A172 (cell line): ENCODE measurements around the gene TBX19. TPM values are rescaled to one million over a fixed set of nuclear protein-coding genes. Genes with fewer than 3 reads are reported as not detected.
A peak's percentile ranks its signal among the peaks of the same experiment; 100 is the strongest.

ENCODE experiments used
- DNase-seq: peaks from one replicate; pipeline ENCODE4 v3.0.0-alpha.2; 2015; ENCODE audit warnings: low spot score
- total RNA-seq: library from RNA; depleted of rRNA; stranded (reverse); fragments of >200 nt; shearing (Covaris generic); gene quantifications from 2 replicates; pipeline ENCODE4 v1.2.3, GENCODE V29; 2014

The TBX19 gene
- total RNA-seq, 1 experiment from 2014 or later, result 0.50 TPM

DNA sequence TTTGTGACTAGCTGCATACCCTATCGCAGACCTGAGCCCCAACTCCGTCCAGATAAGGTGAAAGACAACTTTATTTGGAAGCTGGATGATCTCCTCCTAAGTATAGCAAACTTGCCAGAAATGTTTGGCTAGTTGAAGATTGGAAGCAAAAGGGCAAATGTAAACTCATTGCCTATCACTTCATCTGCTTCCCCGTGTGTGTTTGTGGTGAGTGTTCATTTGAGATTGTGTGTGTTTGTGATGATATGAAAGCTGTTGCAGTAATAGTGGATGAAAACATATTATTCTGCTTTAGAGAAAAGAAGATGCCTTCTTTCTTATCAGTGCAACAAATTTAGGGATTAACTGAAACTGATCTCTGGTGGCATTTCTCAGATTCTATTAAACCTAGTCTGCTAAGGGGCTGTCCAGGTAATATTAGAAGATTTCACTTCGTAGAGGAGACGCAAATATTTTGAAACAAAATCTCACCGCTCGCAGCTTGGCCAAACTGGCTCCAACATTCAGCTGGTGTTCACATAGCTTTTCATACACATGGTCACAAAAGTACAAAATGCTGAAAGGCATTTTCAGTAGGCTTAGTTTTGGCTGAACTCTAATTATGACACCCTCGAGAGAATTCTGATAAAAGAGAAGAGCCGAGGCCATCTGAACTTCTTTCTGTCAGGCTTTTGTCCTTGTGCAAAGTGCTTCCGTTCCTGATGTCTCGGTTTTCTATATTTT is 1.1 kb downstream of the TBX19 start:
- DNase-seq, result no peak

DNA sequence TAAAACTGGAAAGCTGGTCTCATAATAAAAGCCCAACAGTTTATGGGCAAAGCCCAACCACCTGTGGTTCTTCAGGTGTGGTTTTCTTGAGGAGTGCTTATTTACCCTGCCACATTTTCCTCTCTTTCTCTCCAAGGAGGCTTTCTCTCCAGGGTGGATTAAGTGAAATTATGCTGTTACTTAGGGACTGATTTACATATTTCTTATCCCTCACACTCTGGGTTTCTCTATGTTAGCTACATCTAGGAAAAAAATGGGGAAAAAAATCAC is 4.8 kb downstream of the TBX19 start:
- no peak for DNase-seq

DNA sequence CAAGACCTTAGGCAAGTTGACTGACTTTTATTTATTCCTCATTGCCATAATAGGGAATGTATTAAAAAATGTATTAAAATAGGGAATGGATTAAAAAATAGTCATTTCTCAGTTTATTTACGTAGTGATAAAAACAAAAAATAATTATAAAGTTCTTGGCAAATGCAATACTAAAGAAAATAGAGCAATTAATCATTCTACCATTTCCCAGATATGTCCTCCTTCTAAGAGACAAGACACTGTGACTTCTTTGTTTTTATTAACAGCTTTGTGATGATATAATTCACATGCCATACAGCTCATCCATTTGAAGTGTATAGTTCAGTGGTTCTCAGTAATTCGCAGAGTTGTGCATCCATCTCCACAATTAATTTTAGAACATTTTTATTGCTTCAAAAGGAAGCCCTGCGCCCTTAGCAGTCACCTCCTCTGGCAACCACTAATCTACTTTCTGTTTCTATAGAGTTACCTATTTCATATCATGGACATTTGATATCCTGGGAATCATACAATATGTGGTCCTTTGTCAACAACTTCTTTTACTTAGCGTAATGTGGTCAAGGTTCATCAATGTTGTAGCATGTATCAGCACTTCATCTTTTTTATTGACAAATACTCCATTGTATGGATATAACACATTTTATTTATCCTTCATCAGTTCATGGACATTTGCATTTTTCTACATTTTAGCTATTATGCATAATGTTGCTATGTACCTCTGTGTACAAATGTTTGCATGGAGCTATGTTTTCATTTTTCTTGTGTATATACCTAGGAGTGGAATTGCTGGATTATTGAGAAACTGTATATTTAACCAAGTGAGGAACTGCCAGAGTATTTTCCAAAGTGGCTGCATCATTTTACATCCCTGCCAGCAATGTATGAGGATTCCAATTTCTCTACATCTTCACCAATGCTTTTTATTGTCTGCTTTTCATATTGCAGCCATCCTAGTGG is 5.6 kb downstream of the TBX19 start:
- DNase-seq, result no peak

DNA sequence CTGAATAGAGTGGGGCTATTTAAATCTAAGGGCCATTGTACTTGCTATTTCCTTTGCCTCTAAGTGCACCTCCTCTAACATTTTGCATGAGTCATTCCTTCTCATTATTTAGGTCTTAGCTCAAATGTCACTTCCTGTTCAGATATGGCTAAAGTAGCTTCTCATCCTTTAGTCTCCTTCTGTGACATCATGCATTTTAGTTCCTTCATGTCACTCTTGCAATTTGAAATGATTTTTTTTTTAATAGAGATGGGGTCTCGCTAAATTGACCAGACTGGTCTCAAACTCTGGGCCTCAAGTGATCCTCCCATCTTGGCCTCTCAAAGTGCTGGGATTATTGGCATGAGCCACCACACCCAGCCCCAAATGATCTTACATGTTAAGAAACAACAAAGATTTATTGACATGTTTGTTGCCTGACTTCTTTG is 6.6 kb downstream of the TBX19 start:
- DNase-seq, result peak; percentile 93

DNA sequence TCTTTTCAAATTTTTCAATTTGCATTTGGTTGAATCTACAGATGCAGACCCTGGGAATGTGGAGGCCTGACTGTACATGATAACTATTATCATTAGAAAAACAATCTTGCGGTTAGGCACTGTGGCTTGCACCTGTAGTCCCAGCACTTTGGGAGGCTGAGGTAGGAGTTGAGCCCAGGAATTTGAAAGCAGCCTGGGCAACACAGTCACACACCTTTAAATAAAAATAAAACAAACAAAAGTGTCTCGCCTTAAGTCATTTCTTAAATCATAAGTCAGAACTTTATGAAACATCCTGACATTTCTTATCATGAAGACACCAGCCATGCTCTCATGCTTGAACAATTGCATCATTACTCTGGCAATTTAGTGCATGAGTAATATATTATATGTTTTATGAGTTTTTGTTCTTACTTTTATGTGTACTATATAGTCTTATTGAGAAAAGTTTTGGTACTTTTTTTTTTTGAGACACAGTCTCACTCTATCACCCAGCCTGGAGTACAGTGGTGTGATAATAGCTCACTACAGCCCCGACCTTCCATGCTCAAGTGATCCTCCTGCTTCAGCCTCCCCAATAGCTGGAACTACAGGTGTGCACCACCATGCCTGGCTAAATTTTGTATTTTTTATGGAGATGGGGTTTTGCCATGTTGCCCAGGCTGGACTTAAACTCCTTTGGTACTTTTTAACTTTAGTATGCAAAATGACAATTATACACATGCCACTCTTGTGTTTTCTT is 7.8 kb downstream of the TBX19 start:
- DNase-seq, result peak; percentile 83

DNA sequence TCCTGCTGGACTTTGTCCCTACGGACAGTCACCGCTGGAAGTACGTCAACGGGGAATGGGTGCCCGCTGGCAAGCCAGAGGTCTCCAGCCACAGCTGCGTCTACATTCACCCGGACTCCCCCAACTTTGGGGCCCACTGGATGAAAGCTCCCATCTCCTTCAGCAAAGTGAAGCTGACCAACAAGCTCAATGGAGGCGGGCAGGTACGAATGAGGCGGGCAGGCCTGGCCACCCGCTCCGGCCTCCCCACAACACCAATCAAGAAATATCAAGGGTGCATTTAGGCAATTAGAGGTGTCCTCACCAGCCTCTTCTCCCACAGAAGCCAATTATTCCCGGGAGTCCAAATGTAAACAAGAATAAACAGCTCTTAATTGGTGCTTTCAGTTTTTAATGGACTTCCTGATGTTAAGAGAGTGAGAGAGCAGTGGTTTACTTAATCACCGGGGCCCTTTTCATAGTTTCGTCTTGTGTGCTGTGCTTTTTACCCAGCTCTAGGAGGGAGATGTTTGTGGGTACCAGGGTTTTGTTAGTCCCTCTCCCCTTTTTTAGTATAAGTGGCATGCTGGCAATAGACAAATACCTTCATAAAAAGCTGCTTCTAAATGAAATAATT is 10.7 kb downstream of the TBX19 start:
- DNase-seq, result no peak

DNA sequence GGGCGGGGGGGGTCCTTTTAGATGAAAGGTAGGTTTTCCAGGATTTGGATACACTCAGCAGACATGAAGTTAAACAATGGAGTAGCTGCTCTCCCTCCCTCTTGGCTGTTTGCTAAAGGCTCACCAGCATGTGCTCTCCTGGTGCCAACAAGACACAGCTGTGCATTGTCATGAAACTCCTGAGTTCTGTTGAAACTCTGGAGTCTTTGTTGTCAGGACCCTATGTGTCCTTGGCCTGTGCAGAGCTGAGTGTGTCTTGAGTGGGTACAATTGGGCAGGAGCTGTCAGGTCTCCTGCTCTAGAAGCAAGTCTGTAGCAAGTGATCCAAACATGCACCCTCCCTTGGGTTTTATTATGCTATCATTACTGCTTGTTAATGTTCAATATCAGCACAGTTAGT is 12.7 kb downstream of the TBX19 start:
- no peak for DNase-seq

DNA sequence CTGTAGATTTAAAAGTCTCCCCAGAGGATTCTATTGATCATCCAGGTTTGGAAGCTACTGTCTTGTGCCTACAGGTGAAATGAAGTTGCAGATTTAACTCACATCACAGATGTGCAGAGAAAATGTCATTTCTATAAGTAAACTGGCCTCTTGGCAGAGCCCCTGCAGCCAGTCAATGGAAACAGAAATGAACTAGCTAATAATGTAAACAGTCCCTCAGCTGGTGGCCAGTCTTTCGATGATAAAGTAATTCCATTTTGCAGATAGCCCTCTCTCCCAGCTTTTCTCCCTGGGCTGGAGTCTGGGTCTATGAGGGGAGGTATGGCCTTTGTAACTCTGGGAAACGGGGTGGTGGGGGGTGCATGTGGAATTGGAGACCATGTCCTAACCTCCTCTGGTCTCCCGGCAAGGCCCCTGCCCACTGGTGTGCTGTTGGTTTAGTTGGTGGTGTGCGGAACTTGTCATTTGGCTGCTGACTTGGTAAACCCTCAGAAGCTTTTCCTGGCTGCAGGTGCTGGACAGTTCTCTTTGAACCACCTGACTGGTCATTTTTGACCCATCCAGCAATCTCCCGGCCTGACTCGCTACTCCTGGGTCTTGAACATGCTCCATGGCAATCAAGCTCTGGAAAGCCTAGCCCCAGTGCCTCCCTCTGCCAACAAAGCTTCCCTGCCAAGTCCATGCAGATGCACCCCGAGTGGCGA is 14.9 kb downstream of the TBX19 start:
- no peak for DNase-seq

DNA sequence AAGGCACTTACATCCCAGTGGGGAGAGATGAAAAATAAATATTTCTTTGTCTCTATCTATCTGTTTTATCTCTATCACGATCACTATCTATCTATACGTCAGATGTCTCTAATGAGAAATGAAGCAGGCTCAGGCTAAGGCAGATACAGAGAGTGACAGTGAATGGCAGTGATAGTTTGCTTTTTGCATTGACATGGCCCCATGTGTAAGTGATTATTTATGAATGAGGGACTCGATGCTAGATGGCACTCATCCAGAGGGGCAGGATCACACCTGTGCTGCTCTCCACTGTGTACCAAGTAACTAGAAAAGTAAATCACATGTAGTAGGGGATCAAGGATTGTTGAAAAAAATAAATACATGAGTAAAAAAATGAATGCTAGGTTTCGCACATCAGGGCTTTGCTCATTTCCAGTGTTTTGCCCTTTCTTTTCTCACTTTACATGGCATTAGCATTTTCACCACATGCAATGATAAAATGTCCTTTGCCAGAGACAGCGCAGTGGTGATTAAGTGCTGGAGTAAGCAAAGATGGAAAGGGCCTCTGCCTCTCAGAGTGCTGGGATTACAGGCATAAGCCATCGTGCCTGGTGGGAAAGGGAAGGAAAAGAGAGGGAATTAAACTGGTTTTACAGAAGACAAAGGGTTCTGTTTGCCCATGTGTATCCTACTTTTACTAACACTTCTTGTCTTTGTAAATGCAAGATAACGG is 16.5 kb downstream of the TBX19 start:
- DNase-seq, result no peak

DNA sequence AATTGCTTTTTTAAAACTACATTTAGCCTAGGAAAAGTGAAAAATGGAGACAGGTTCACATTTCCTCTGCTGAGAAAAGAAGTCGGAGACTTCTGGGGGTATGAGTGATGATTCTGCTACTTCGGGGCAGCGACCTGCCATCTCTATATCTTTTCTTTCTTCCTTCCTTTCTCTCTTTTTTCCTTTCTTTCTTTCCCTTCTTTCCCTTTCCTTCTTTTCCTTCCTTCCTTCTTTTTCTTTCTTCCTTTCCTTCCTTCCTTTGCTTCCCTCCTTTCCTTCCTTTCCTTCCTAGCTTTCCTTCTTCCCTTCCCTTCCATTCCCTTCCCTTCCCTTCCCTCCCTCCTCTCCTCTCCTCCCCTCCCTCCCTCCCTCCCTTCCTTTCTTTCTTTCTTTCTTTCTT is 17.8 kb downstream of the TBX19 start:
- no peak for DNase-seq

DNA sequence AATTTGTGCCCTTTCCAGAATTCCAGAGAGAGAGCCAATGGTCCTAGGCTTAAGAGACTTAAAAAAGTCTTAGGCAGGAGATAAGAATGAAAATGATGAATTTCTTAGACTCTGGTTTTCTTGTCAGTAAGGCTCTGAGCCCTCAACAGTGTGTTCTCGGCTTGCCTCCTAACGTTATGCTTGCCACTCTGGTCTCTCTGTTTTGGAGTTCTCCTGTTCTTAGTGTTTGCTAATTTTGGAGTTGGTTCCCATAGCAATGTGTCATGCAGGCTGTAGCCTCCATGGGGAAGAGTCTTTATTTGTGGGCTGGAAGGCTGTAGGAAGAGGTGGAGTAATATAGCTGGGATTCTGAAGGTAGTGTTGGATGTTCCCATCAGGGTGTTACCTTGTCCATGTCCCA is 19.9 kb downstream of the TBX19 start:
- DNase-seq, result no peak

DNA sequence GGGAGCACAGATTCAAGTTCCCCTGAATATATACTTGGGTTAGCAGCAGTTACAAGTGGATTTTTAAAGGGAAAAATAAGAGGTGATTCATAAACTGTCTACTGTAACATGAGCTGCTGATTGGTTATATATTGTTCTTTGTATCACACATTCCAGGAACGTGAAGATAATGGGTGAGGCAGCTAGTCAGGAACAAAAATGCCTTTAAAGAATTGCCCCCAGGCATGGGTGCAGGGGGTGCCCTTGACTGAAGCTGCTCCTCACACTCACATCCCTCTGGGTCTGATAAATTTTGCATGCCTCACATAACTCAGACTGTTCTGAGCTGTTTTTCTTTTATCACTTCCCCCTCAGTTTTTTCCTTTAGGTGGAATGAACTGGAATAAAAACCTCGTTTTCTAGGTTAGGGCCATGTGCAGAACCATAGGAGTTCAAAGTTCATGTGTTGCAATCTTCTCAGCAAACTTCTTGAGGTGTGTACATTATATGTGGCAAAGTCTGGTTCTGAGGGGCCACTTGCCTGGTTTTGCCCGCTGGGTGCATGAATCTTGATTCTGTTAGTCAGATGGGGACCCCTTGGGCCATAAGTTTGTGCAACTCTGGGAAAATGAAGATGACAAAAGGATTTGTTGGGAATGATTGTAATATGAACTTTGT is 21.1 kb downstream of the TBX19 start:
- peak; percentile 93 for DNase-seq

DNA sequence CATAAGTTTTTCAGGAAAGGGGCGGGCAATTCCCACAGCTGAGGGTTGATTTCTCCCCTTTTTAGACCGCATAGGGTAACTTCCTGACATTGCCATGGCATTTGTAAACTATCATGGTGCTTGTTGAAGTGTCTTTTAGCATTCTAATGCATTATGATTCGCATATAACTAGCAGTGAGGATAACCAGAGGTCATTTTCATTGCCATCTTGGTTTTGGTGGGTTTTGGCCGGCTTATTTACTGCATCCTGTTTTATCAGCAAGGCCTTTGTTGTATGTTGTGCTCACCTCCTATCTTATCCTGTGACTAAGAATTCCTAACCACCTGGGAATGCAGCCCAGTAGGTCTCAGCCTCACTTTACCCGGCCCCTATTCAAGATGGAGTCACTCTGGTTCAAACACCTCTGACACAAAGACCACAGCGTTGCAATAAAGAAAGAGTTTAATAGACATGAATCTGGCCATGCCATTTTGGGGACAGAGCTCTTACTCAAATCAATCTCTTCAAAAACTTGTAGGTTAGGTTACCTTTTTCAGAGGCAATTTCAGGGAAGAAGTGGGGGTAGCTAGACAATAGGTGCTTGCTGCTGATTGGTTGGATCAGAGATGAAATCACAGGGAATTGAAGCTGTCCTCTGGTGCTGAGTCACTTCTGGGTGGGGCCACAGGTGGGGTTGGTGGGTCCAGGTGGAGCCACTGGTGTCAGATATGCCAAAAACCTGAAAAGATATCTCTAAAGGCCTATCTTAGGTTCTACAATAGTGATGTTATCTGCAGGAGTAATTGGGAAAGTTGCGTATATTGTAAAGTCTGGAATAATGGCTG is 23.3 kb downstream of the TBX19 start:
- DNase-seq, result peak; percentile 29

DNA sequence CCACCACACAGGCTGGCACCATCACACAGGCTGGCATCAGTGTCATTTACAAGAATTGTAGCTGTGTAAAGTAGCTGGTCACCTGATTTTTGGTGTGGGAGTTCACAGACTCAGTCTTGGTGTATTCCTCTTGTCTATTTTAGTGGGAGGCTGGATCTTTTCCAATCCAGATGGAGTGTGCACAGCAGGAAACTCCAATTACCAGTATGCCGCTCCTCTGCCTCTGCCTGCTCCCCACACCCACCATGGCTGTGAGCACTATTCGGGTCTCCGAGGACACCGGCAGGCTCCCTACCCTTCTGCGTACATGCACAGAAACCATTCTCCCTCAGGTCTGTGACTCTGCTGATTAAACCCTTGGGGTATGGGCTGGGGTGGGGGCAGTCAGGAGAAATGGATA is 24.2 kb downstream of the TBX19 start:
- DNase-seq, result no peak

DNA sequence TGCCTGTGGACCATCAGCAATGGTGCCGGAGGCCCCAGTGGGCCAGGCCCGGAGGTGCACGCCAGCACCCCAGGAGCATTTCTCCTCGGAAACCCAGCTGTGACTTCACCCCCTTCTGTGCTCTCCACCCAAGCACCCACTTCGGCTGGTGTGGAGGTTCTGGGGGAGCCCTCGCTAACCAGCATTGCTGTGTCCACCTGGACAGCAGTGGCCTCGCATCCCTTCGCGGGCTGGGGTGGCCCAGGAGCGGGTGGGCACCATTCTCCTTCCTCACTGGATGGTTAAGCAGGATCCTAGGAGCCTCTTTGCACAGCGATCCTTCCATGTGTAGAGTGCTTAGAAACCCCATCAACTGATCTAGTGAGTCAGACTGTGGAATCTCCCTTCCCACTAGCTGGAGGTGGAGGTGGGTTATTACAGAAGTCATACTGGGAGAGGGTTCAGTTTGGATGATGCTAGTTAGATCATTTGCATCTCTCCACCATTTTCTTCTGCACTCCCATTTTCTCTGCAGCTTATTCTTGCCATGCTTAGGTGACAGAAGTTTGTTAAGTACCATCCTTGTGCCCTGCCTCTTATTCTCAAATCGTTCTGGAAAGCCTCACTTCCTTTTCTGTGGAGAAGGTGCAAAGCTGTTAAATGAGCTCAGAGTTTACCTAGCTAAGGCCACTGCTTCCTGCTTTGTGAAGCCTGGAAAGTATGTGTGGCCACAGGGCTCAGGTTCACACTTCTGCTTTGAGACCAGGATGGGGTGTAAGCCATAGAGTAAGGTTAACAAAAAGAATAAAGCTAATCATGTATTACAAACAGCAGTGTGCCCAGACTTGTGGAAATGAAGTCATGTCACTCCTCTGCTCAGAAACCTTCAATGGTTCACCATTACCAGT is 32.3 kb downstream of the TBX19 start:
- peak; percentile 57 for DNase-seq

DNA sequence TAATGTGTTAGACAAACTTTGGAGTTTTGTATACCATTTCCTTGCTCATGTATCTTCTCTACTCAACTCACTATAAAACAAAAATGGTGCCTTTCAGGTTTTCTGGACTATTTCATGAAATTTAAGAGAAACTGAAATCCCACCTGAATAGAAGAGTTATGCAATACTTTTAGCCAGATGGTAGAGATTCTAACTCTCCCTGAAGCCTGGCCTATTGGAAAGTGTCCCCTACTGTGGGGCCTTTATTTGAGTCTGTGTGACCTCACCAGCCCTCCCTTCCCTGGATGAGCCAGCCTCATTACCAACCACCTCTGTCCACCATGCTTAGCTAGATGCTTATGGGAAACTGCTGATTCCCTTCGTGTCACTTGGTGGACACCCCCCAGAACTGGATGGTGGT is 35.5 kb downstream of the TBX19 start:
- DNase-seq, result no peak

DNA sequence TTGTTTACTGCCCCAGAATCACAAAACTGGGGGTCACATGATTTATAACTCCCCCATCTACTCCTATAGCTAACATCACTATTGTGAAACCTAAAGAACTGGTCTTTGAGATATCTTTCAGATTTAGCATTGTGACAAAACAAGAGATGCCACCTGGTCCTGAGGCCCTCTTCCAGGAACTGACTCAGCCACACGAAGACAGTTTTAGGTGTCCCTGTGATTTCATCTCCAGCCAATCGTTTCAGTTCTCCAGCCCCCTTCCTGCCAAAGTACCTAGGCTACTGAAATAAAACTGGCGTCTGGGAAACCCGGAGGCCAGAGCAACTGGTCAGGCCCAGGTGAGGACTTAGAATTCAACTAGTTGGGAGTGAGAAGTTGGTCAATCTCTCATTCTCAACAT is 36.6 kb downstream of the TBX19 start:
- DNase-seq, result no peak

DNA sequence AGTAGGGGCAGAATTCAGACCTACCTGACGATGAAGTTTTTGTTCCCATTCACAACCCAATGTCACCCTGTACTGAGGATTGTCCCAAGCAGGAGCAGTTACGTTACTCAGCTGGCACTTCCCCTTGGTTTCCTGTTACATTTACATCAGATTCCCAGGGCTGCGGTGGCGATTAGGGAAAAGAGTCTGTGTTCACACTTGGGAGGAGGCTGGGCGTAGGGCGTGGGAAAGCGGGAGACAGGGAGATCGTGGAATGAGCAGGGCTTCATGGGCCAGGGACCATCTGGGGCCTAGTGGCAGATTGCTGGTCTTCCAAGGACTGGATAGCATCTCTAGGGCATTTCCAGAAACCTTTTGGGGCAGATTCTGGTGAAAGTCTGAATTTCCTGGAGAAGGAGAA is 39.0 kb downstream of the TBX19 start:
- DNase-seq, result no peak
